ENCODE results near the gene CUX1.

- no peak for TF ChIP-seq POLR2A (IDR thresholded peaks at IDR 0.05)
- TF ChIP-seq, protein P1, sequence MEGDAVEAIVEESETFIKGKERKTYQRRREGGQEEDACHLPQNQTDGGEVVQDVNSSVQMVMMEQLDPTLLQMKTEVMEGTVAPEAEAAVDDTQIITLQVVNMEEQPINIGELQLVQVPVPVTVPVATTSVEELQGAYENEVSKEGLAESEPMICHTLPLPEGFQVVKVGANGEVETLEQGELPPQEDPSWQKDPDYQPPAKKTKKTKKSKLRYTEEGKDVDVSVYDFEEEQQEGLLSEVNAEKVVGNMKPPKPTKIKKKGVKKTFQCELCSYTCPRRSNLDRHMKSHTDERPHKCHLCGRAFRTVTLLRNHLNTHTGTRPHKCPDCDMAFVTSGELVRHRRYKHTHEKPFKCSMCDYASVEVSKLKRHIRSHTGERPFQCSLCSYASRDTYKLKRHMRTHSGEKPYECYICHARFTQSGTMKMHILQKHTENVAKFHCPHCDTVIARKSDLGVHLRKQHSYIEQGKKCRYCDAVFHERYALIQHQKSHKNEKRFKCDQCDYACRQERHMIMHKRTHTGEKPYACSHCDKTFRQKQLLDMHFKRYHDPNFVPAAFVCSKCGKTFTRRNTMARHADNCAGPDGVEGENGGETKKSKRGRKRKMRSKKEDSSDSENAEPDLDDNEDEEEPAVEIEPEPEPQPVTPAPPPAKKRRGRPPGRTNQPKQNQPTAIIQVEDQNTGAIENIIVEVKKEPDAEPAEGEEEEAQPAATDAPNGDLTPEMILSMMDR (IDR thresholded peaks at IDR 0.05), result no peak
Measured at GRCh38 chr7:102211590-102212550, 394.4 kb downstream of the CUX1 start.

Data from body of pancreas (tissue), 4 donors.